NAMALWA (cell line): Measurements from ENCODE around the gene RNF34.

Source experiments
- DNase-seq: peaks from one replicate; pipeline ENCODE4 v3.0.0-alpha.2; 2015; ENCODE audit warnings: low spot score

Gene RNF34

GRCh38 chr12:121440768-121441167 is 40.9 kb downstream of the RNF34 start:
- no peak for DNase-seq

- DNase-seq = no peak
Measured at GRCh38 chr12:121441555-121441954, 41.6 kb downstream of the RNF34 start.

- DNase-seq = no peak
Measured at GRCh38 chr12:121442028-121442948, 42.4 kb downstream of the RNF34 start.

DNA sequence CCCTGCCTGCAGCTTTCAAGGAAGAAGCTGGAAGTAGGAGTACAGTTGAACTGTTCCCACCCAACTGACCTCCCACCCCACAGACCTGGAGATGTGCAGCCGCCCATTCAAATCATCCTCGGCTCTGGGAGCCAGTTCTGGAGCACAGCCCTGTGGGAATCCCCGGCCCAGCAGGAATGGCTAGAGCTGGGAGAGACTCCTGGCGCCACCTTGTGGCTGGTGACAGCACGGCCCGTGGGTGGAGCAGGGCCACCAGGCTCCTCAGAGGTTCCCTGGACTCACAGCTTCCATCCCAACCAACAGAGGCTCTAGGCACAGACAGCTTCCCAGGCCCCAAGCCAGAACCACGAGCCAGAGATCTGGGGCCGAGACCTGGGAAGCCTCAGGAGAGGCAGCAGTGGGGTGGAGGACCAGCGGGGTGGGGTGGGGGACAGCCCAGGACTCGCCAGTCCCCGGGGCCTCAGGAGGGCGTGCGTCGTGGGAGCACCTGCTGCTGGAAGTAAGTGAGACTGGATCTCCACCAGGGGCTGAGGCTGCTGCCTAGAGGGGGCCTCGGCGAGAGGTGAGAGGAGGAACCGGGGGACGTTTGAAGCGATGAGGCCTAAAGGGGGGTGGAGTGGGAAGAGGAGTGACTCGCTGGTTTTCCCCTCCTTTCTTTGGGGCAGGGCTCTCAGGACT is 43.4 kb downstream of the RNF34 start:
- peak; percentile 55 for DNase-seq

DNA sequence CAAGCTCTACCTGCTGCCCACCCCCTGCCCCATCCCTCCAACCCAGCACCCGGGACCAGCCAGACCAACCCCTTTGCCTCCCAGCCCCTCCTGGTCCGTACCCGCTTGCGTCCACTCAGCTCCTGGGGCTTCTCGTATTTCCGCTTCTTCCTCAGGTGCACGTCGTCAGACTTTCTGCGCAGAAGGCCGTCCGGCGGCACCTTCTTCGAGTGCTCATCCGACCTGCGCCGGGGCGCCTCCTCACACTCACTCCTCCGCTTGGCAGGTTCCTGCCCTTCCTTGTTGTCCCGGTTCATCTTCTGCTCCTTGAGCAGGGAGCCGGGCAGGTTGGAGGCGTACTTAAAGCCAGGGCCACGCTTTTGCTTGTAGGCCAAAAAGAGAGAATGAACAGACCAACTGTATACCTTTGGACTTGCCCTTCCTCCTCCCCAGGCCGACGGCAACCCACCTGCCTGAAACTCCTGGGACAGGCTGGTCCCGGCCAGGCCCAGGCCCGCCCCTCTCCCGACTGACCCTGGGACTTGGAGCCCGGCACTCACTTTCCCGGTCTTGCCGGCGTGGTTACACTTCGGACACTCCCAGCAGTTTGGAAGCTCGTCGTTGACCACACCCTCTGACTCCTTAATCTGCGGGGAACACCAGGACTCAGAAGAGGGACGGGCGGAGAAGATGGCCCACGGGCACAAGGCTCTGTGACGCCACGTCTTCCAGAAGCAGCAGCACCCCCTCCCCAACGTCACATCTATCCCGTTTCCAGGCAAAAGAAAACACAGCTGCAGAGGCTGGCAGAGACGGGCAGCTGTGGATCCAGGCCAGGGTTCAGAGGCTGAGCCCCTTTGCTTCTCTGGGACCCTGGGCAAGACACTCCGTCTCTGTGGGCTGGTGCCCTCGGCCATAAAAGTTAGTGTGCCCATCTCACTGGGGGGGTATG is 44.3 kb downstream of the RNF34 start:
- DNase-seq = no peak

DNA sequence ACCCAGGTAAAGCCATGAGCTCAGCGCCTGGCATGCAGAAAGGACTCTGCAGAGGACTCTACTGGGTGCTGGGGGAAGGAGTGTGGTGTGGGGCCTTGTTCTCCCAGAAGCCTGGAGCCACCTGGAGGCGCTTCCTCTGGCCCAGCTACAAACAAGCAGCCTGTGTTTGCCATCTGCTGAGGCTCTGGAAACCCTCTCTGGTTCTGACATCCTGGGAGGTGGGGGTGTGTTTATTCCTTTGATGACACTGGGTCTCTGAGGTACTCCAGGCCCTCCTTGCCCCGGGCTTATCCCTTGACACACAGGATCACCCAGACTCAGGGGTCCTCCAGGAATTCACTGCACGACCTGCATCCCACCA is 44.9 kb downstream of the RNF34 start:
- no peak for DNase-seq

GRCh38 chr12:121446750-121447149 is 46.8 kb downstream of the RNF34 start:
- no peak for DNase-seq

GRCh38 chr12:121448771-121449315 is 48.9 kb downstream of the RNF34 start:
- no peak for DNase-seq

- DNase-seq = no peak
Measured at GRCh38 chr12:121451961-121452339, 52.0 kb downstream of the RNF34 start.

GRCh38 chr12:121452340-121452984 is 52.5 kb downstream of the RNF34 start:
- DNase-seq = no peak

DNA sequence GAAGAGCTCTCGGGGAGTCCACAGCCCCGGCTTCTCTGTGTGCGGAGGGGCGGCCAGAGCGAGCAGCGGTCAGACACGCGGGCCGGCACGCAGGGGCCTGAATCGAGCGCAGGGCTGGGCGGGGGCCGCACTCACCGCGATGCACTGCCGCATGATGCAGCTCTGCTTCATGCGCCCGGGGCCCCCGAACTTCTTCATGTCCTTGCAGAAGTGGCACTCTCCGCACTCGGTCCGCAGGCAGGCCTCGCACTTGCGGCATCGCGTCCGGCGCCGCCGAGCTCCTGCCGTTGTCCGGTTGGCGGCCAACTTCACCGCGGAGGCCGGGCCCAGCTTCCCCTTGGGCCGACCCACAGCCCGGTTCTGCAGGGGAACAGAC is 53.1 kb downstream of the RNF34 start:
- DNase-seq = no peak

DNA sequence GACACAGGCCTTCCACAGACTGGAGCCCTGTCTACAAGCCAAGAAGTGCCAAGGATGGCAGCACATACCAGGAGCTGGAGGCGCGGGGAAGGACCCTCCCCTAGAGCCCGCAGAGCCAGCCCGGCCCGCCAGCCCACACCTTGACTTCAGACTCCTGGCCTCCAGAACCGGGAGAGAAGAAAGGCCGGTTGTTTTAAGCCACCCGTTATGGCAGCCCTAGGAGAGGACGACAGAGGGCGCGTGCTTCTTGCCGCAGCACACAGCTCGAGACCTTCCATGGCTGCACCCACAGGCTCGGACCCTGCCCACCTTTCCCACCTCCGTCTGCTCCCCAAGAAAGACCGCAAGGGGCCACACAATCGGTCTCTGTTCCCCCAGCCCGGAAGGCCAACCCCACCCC is 53.7 kb downstream of the RNF34 start:
- DNase-seq = no peak

- DNase-seq = no peak
Measured at GRCh38 chr12:121454921-121455320, 55.0 kb downstream of the RNF34 start.

DNA sequence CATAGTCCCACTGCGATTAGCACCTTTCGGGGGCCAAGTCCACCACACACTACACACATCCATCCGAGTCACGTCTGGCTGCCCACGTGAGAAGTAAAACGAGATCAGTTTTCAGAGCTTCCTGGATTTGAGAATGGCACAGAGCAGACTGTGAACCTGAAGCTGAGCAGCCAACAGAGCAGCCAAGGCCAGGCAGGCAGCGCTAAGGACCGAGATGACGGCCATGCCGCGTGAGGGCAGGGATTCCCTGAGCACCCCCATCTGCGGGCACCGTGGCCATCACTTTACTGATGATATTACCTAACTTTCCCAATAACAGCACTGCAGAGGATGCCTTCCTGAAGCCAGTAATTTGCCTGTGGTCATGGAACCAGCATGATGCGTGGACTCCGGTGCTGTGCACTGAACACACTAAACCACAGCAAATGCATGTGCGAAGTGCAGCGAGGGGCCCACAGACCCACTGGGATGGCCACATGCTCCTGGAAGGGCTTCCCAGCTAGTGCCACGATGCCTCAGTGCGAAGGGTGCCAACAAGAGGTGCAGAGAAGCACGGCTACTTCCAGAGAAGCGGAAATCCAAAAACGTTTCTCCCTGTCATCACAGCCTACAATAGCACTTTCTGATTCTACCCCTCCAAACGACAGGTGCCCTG is 56.0 kb downstream of the RNF34 start:
- DNase-seq = no peak

- DNase-seq = no peak
Measured at GRCh38 chr12:121456551-121456950, 56.6 kb downstream of the RNF34 start.

DNA sequence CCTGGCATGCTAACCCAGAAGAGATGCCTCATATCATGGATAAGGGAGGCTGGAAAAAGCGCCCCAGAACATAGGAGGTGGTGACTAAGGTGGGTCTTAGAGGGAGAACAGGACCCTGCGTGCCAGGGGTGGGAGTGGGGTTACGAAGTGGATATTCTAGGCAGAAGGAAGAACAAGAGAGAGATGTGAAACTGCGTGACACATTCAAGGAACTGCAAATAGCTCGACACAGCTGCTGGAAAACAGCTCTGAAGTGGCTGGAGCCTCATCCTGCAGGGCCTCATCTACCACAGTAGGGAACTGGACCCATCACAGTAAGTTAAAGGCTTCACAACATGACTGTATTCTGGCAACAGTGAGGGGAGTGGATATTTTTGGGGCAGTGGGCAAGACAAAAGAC is 61.1 kb downstream of the RNF34 start:
- no peak for DNase-seq

DNA sequence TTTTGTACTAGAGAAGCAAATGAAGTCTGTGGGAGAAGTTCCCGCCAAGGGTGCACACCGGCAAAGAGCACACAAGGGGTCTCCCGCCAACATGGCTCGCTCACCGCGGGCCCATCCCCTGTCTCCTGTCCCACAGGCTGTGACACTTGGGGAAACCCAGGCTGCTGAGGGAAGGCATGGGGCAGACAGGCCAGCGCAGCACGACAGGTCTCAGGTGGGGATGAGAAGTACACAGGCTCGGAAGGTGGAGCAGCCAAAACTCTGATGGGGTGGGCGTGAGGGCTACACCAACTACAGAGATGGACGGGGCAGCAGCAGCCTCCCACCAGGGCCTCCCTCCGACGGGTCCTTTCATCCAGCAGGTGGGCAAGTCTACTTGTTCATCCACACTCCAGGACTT is 64.4 kb downstream of the RNF34 start:
- DNase-seq = no peak

DNA sequence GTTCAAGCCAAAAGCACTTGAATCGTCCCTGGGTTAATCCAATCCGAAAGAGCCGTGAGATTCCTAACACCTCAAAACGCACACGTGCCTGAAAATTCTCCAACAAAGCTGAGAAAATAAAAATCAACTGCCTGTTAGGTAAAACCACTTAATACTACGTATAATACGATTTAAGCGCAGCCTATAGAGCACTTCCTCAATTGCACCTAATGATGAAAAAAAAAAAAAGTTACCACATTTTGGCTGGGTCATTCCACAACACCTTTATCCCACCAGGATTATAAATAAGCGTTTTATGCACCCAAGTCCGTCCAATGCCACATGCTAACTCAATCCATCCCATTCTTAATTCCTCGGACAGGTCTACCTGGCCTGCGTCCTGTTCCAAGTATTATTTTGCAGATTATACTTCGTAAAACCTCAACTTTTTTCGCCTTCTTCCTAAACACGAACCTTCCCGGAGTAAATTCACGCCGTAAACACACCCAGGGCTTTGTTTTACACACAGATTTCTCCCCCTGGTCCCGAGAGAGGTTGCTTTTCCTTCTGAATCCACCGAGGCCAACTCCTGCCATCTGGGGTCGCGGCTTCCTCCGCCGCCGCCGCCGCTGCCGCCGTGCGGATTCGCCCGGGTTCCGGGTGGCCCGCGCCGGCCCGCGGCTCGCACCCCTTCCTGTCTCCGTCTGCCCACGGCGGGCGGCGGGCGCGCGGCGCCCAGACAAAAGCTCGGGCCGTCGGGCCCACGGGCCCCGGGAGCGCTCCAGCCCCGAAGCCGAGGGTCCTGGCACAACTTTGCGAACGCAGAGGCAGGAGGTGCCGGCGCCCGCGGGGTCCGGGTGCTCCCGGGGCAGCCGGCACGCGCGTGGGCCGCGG is 66.2 kb downstream of the RNF34 start:
- DNase-seq = peak; percentile 62

DNA sequence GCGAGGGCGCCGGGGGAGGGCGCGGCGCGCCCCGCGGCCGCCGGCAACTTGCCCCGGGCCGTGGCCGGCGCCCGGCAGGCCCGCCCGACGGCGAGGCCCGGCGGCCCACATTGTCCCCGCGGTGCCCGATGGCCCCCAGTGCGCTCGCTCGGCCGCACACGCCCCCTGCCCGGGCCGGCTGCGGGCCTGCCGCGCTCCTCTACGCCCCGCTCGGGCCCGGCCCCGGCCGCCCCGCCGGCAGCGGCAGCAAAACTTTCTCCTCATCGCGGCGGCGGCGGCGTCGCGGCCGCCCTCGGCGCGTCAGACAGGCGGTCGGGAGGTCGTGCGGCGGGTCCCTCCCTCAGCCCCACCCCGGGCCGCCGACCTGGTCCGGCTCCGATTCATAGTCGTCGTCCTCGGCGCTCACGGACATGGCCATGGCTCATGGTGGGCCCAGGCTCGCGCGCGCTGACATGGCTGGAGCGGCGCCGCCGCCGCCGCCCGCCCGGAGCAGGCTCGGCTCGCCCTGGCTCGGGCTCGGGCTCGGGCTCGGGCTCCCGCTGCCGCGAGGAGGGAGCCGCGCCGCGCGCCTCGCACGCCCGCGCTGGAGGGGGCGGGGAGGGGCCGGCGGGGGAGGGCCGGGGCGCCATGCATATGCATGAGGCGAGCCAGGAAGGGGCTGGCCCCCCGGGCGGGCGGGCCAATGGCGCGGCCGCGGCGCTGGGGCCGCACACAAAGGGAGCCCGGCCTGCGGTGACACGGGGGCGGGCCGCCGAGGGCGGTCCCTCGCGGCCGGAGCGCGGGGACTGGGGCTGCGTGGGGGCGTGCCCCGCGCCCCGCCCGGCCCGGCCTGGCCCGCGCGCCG is 67.1 kb downstream of the RNF34 start:
- peak; percentile 93 for DNase-seq
